HepG2 (cell line): ENCODE results near the gene XKR7. TPM values are rescaled to one million over a fixed set of nuclear protein-coding genes. Genes with fewer than 3 reads are reported as not detected.

ENCODE experiments used
- ARNTL ChIP-seq: sonication (generic); formaldehyde crosslinking; IDR thresholded peaks from 2 replicates; pipeline ENCODE4 v1.4.0; 2020; ENCODE audit warnings: mild to moderate bottlenecking, missing genetic modification reagents
- HHEX ChIP-seq: IDR thresholded peaks from 2 replicates; pipeline ENCODE4 v1.6.1; 2016; ENCODE audit warnings: control low read depth
- KDM2A ChIP-seq: sonication (generic); formaldehyde crosslinking; IDR thresholded peaks from 2 replicates; pipeline ENCODE4 v1.4.0; 2020; ENCODE audit warnings: low read depth, missing genetic modification reagents, borderline replicate concordance
- MAZ ChIP-seq, 2 experiments: sonication (generic) in 1 of 2; formaldehyde crosslinking in 1 of 2; IDR thresholded peaks; 2 replicates each; pipeline versions ENCODE4 v1.5.0 to v1.6.1; 2012 to 2020; ENCODE audit warnings: low read depth in 2 of 2, mild to moderate bottlenecking in 2 of 2, borderline replicate concordance in 1 of 2, improper control_type of control experiment in 1 of 2, low read length in 1 of 2, missing genetic modification reagents in 1 of 2, moderate library complexity in 1 of 2
- PAX8 ChIP-seq: sonication (generic); formaldehyde crosslinking; IDR thresholded peaks from 2 replicates; pipeline ENCODE4 v1.8.0; 2022; ENCODE audit warnings: mild to moderate bottlenecking, missing genetic modification reagents, borderline replicate concordance
- PLSCR1 ChIP-seq: sonication (generic); formaldehyde crosslinking; IDR thresholded peaks from 2 replicates; pipeline ENCODE4 v1.5.0; 2020; ENCODE audit warnings: missing genetic modification reagents, mild to moderate bottlenecking, borderline replicate concordance
- RAD21 ChIP-seq: fragments of 450-650 bp; formaldehyde crosslinking; IDR thresholded peaks from 2 replicates; pipeline ENCODE4 v1.5.0; 2020; ENCODE audit warnings: mild to moderate bottlenecking
- SMAD3 ChIP-seq: sonication (generic); formaldehyde crosslinking; IDR thresholded peaks from 2 replicates; pipeline ENCODE4 v1.4.0; 2020; ENCODE audit warnings: missing genetic modification reagents
- ZMAT3 ChIP-seq: sonication (generic); formaldehyde crosslinking; conservative IDR thresholded peaks from 2 replicates; pipeline ENCODE4 v1.7.0; 2021; ENCODE audit warnings: missing genetic modification reagents
- ZNF263 ChIP-seq: sonication (generic); formaldehyde crosslinking; IDR thresholded peaks from 2 replicates; pipeline ENCODE4 v1.4.0; 2020; ENCODE audit warnings: missing genetic modification reagents
- ZNF510 ChIP-seq: sonication (generic); formaldehyde crosslinking; IDR thresholded peaks from 2 replicates; pipeline ENCODE4 v1.4.0; 2020; ENCODE audit warnings: low read depth, mild to moderate bottlenecking, missing genetic modification reagents
- ZNF550 ChIP-seq: sonication (generic); formaldehyde crosslinking; IDR thresholded peaks from 2 replicates; pipeline ENCODE4 v1.4.0; 2020; ENCODE audit warnings: mild to moderate bottlenecking, missing genetic modification reagents, borderline replicate concordance
- polyA plus RNA-seq, 8 experiments: library from polyadenylated mRNA; depleted of rRNA in 3 of 8; stranded (reverse) in 7 of 8; unstranded in 1 of 8; fragments of >200 nt; fragmentation: Illumina TruSeq in 4 of 8; extraction: Trizol in 4 of 8; gene quantifications; 2 replicates each; pipeline versions ENCODE4 v1.2.1 to v1.2.3, GENCODE V29; 2011 to 2016; ENCODE audit warnings: low read depth in 4 of 8, missing spikeins in 1 of 8, mixed read lengths in 1 of 8; ENCODE audit not compliant: insufficient read depth in 1 of 8
- total RNA-seq, 5 experiments: library from RNA; depleted of rRNA; stranded (reverse); fragments of >200 nt; fragmentation: Illumina TruSeq; extraction: Trizol; gene quantifications; 2 replicates each; pipeline ENCODE4 v1.2.3, GENCODE V29; 2016; ENCODE audit warnings: low read depth in 1 of 5
- TF ChIP-seq, protein P1 (sequence below): sonication (generic); formaldehyde crosslinking; IDR thresholded peaks from 2 replicates; pipeline ENCODE4 v1.5.0; 2020; ENCODE audit warnings: missing genetic modification reagents
- TF ChIP-seq, protein P2 (sequence below): IDR thresholded peaks from 2 replicates; pipeline ENCODE4 v1.6.1; 2016; ENCODE audit warnings: missing compliant biosample characterization, missing genetic modification reagents, borderline replicate concordance
- TF ChIP-seq, protein P3 (sequence below): sonication (generic); formaldehyde crosslinking; IDR thresholded peaks from 2 replicates; pipeline ENCODE4 v1.4.0; 2020; ENCODE audit warnings: missing genetic modification reagents
- TF ChIP-seq, protein P4 (sequence below): sonication (generic); formaldehyde crosslinking; IDR thresholded peaks from 2 replicates; pipeline ENCODE4 v1.8.1; 2022; ENCODE audit warnings: mild to moderate bottlenecking, missing genetic modification reagents
- TF ChIP-seq, protein P5 (sequence below): IDR thresholded peaks from 2 replicates; pipeline ENCODE4 v1.6.1; 2012; ENCODE audit warnings: low read length, improper control_type of control experiment

XKR7 gene
- total and polyA plus RNA-seq, 2 of the 13 experiments (the other 11 are each of a cell fraction or from before 2014, with no cell fraction given) = not detected

DNA sequence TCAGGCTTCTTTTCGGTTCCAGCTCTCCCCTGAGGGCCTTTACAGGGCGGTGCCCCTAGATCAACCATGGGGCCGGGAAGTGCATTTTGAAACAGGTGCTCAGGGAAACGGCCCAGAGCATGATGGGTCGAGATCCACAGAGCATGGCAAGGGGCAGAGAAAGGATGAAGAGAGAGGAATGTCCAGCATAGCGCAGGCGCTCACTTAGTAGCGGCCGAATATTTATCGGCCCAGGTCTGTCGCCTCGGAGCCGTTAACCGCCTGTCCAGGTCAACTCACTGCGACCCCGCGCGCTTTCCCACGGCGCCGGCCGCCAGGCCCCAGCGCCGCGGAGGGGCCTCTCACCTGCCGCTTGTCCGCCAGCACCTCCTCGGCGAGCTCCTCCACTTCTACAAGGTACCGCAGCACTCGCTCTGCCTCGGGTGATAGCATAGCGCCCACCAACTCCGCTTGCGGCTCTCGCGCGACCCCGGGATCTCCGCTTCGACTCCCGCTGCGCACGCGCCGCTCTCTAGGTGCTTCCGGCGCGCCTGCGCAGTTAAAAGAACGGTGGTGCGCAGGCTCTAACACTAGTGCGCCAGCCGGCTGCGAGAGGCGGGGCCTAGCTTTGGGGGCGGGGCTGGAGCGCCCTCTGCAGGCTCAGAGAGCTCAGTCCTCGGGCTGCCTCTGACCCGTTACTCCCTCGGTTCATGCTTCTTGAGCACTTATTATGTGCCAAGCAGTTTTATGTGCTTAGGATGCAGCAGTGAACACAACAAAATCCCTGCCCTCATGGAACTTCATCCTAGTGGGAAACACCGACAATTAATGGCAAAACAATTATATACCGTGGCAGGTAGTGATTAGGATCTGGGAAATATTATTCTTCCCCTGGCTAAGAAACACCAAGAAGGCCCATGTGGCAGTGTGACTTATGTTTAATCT lies 16.2 kb upstream of the XKR7 start, which contains the start of gene PDRG1 (continued):
- TF ChIP-seq ZNF510 (CRISPR knock-in tag) (no peak), HHEX (CRISPR knock-in tag) (peak; percentile 45; the same call in 1 of the 2 replicates), ARNTL (CRISPR knock-in tag) (no peak), KDM2A (peak; percentile 97), ZNF550 (CRISPR knock-in tag) (no peak), PLSCR1 (peak; percentile 54; the same call in 1 of the 2 replicates), ZNF263 (CRISPR knock-in tag) (peak; percentile 75), PAX8 (CRISPR knock-in tag) (no peak), SMAD3 (CRISPR knock-in tag) (peak; percentile 90), ZMAT3 (CRISPR knock-in tag) (no peak; the same call in 1 of the 2 replicates), RAD21 (peak; percentile 97), MAZ (IDR thresholded peaks at IDR 0.05; ENCODE audit: borderline replicate concordance, low read depth, low read length) (peak; percentile 93), MAZ (CRISPR knock-in tag; IDR thresholded peaks at IDR 0.05; ENCODE audit: low read depth) (peak; percentile 89)
- TF ChIP-seq, protein P1, sequence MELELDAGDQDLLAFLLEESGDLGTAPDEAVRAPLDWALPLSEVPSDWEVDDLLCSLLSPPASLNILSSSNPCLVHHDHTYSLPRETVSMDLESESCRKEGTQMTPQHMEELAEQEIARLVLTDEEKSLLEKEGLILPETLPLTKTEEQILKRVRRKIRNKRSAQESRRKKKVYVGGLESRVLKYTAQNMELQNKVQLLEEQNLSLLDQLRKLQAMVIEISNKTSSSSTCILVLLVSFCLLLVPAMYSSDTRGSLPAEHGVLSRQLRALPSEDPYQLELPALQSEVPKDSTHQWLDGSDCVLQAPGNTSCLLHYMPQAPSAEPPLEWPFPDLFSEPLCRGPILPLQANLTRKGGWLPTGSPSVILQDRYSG (CRISPR knock-in tag) = peak; percentile 94
- TF ChIP-seq, protein P2, sequence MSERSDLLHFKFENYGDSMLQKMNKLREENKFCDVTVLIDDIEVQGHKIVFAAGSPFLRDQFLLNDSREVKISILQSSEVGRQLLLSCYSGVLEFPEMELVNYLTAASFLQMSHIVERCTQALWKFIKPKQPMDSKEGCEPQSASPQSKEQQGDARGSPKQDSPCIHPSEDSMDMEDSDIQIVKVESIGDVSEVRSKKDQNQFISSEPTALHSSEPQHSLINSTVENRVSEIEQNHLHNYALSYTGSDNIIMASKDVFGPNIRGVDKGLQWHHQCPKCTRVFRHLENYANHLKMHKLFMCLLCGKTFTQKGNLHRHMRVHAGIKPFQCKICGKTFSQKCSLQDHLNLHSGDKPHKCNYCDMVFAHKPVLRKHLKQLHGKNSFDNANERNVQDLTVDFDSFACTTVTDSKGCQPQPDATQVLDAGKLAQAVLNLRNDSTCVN (CRISPR knock-in tag) = peak; percentile 36
- TF ChIP-seq, protein P3, sequence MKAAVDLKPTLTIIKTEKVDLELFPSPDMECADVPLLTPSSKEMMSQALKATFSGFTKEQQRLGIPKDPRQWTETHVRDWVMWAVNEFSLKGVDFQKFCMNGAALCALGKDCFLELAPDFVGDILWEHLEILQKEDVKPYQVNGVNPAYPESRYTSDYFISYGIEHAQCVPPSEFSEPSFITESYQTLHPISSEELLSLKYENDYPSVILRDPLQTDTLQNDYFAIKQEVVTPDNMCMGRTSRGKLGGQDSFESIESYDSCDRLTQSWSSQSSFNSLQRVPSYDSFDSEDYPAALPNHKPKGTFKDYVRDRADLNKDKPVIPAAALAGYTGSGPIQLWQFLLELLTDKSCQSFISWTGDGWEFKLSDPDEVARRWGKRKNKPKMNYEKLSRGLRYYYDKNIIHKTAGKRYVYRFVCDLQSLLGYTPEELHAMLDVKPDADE = 0 out of 2 replicates have a peak, but pooled peaks have one; percentile 72
- TF ChIP-seq, protein P4, sequence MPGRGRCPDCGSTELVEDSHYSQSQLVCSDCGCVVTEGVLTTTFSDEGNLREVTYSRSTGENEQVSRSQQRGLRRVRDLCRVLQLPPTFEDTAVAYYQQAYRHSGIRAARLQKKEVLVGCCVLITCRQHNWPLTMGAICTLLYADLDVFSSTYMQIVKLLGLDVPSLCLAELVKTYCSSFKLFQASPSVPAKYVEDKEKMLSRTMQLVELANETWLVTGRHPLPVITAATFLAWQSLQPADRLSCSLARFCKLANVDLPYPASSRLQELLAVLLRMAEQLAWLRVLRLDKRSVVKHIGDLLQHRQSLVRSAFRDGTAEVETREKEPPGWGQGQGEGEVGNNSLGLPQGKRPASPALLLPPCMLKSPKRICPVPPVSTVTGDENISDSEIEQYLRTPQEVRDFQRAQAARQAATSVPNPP (CRISPR knock-in tag) = no peak
- TF ChIP-seq, protein P5, sequence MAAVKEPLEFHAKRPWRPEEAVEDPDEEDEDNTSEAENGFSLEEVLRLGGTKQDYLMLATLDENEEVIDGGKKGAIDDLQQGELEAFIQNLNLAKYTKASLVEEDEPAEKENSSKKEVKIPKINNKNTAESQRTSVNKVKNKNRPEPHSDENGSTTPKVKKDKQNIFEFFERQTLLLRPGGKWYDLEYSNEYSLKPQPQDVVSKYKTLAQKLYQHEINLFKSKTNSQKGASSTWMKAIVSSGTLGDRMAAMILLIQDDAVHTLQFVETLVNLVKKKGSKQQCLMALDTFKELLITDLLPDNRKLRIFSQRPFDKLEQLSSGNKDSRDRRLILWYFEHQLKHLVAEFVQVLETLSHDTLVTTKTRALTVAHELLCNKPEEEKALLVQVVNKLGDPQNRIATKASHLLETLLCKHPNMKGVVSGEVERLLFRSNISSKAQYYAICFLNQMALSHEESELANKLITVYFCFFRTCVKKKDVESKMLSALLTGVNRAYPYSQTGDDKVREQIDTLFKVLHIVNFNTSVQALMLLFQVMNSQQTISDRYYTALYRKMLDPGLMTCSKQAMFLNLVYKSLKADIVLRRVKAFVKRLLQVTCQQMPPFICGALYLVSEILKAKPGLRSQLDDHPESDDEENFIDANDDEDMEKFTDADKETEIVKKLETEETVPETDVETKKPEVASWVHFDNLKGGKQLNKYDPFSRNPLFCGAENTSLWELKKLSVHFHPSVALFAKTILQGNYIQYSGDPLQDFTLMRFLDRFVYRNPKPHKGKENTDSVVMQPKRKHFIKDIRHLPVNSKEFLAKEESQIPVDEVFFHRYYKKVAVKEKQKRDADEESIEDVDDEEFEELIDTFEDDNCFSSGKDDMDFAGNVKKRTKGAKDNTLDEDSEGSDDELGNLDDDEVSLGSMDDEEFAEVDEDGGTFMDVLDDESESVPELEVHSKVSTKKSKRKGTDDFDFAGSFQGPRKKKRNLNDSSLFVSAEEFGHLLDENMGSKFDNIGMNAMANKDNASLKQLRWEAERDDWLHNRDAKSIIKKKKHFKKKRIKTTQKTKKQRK = no peak
